ENCODE data around the gene SGSH.

The SGSH gene

GRCh38 chr17:80252871-80253270 lies 32.7 kb upstream of the SGSH start:
- Histone ChIP-seq H3K36me3 (ENCODE audit: low read length) (no peaks in the 10 kb centered on the region), H3K9me2 (replicated peaks; ENCODE audit: insufficient read depth, low read length) (no peaks in the 10 kb centered on the region), H3K9me3 (ENCODE audit: insufficient read depth, low read length) (no peaks in the 10 kb centered on the region), H3F3A (ENCODE audit: insufficient read depth) (no peaks in the 10 kb centered on the region), H3K4me2 (ENCODE audit: low read depth, low read length, poor library complexity, severe bottlenecking) (no peak overlapping the region), H3K79me2 (ENCODE audit: insufficient read depth, low read length) (no peaks in the 10 kb centered on the region), H4K20me1 (ENCODE audit: low read depth, low read length) (no peaks in the 10 kb centered on the region), H2AFZ (ENCODE audit: low read depth, low read length, severe bottlenecking) (no peak overlapping the region), H3K4me3 (ENCODE audit: insufficient read depth, low read length, poor library complexity, severe bottlenecking) (no peak overlapping the region), H3K9ac (ENCODE audit: low read length) (no peak overlapping the region), H3K27ac (ENCODE audit: low read depth, low read length) (no peak overlapping the region), H3K27me3 (ENCODE audit: low read length) (no peaks in the 10 kb centered on the region)
- TF ChIP-seq, protein P1, sequence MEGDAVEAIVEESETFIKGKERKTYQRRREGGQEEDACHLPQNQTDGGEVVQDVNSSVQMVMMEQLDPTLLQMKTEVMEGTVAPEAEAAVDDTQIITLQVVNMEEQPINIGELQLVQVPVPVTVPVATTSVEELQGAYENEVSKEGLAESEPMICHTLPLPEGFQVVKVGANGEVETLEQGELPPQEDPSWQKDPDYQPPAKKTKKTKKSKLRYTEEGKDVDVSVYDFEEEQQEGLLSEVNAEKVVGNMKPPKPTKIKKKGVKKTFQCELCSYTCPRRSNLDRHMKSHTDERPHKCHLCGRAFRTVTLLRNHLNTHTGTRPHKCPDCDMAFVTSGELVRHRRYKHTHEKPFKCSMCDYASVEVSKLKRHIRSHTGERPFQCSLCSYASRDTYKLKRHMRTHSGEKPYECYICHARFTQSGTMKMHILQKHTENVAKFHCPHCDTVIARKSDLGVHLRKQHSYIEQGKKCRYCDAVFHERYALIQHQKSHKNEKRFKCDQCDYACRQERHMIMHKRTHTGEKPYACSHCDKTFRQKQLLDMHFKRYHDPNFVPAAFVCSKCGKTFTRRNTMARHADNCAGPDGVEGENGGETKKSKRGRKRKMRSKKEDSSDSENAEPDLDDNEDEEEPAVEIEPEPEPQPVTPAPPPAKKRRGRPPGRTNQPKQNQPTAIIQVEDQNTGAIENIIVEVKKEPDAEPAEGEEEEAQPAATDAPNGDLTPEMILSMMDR (IDR thresholded peaks at IDR 0.05; ENCODE audit: insufficient read depth, low read length, poor library complexity, severe bottlenecking) = peak; percentile 60
- TF ChIP-seq EZH2phosphoT487 (conservative IDR thresholded peaks at IDR 0.05; ENCODE audit: low read length) = no peak

DNA sequence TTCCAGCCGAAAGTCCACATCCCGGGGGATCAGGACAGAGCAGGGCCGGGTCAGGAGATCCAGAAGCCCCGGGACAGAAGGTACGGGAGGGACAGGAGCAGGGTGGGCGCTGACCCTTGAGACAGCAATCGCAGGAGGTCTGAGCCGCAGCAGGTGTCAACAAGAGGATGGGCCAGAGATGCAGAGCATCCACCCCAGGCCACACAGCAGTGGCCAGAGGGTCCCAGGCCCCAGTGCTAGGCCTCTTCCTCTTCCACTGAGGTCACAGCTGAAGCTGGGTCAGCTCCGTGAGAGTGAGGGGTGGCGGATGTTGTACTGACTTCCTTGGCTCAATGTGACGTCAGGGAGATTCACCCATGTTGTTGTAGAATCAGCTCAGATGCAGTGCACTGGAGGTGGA lies 31.8 kb upstream of the SGSH start:
- Histone ChIP-seq H3K4me3 (ENCODE audit: insufficient read depth, low read length, poor library complexity, severe bottlenecking) (no peak overlapping the region), H3K79me2 (ENCODE audit: insufficient read depth, low read length) (no peaks in the 10 kb centered on the region), H3K9ac (ENCODE audit: low read length) (no peak overlapping the region), H3K9me2 (replicated peaks; ENCODE audit: insufficient read depth, low read length) (no peaks in the 10 kb centered on the region), H3K4me2 (ENCODE audit: low read depth, low read length, poor library complexity, severe bottlenecking) (no peak overlapping the region), H3K27me3 (ENCODE audit: low read length) (no peaks in the 10 kb centered on the region), H3K27ac (ENCODE audit: low read depth, low read length) (no peak overlapping the region), H3K9me3 (ENCODE audit: insufficient read depth, low read length) (no peaks in the 10 kb centered on the region), H3F3A (ENCODE audit: insufficient read depth) (no peaks in the 10 kb centered on the region), H3K36me3 (ENCODE audit: low read length) (no peaks in the 10 kb centered on the region), H2AFZ (ENCODE audit: low read depth, low read length, severe bottlenecking) (no peak overlapping the region), H4K20me1 (ENCODE audit: low read depth, low read length) (no peaks in the 10 kb centered on the region)
- TF ChIP-seq, protein P1 (IDR thresholded peaks at IDR 0.05; ENCODE audit: insufficient read depth, low read length, poor library complexity, severe bottlenecking) = no peak
- no peak for TF ChIP-seq EZH2phosphoT487 (conservative IDR thresholded peaks at IDR 0.05; ENCODE audit: low read length)

- H3K27ac ChIP-seq (ENCODE audit: low read depth, low read length) = no peak overlapping the region
Observed at GRCh38 chr17:80248894-80249710, 29.0 kb upstream of the SGSH start.

More at GRCh38 chr17:80248894-80249710, 29.0 kb upstream of the SGSH start:
- Histone ChIP-seq H3K27me3 (ENCODE audit: low read length) (no peaks in the 10 kb centered on the region), H3K9me3 (ENCODE audit: insufficient read depth, low read length) (no peaks in the 10 kb centered on the region), H3F3A (ENCODE audit: insufficient read depth) (no peaks in the 10 kb centered on the region), H4K20me1 (ENCODE audit: low read depth, low read length) (no peaks in the 10 kb centered on the region), H3K79me2 (ENCODE audit: insufficient read depth, low read length) (no peaks in the 10 kb centered on the region), H3K9me2 (replicated peaks; ENCODE audit: insufficient read depth, low read length) (no peaks in the 10 kb centered on the region), H3K9ac (ENCODE audit: low read length) (no peak overlapping the region), H3K4me2 (ENCODE audit: low read depth, low read length, poor library complexity, severe bottlenecking) (no peak overlapping the region), H3K4me3 (ENCODE audit: insufficient read depth, low read length, poor library complexity, severe bottlenecking) (no peak overlapping the region), H3K36me3 (ENCODE audit: low read length) (no peaks in the 10 kb centered on the region), H2AFZ (ENCODE audit: low read depth, low read length, severe bottlenecking) (no peak overlapping the region)
- TF ChIP-seq, protein P1 (IDR thresholded peaks at IDR 0.05; ENCODE audit: insufficient read depth, low read length, poor library complexity, severe bottlenecking) = no peak
- TF ChIP-seq EZH2phosphoT487 (conservative IDR thresholded peaks at IDR 0.05; ENCODE audit: low read length) = no peak
